ENCODE measurements around the gene LRRN4CL. TPM values are rescaled to one million over a fixed set of nuclear protein-coding genes. Genes with fewer than 3 reads are reported as not detected.
"Not testable (repeated sequence)": the region's sequence is repeated elsewhere in the genome, so short reads cannot be mapped to it uniquely, and the experiment has no call there.

The LRRN4CL gene
- total RNA-seq, 1 donor, result 13.8 TPM

DNA sequence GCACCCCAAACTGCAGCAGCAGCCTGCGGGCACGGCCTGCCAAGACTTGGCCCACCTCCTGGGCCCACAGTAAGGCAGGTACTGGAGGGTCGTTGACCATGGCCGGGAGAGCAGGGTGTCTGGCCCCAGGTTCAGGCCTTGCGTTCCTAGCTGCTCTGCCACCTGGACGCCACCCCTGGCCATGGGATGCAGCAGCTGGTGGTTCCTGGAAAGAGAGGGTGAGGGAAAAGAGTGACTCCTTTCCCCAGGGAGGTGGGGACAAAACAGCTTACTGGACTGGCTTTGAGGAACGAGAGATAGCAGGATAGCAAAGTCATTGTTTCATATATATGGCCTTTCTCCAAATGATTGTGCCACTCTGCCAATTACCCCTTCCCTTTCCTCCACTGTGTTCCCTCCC lies 16.1 kb upstream of the LRRN4CL start:
- peaks cover 29% of the 10 kb centered on the region for H3K4me1 ChIP-seq (ENCODE audit: insufficient read depth, low read length)
- H4K20me1 ChIP-seq (ENCODE audit: insufficient read depth, low read length), result no peaks in the 10 kb centered on the region
- H3K27me3 ChIP-seq (ENCODE audit: insufficient read depth, low read length), result no peaks in the 10 kb centered on the region
- peaks cover 17% of the 10 kb centered on the region for H3K36me3 ChIP-seq (ENCODE audit: insufficient read depth, low read length)
- H3K27ac ChIP-seq (ENCODE audit: low read depth, low read length), result peak overlapping the region; percentile 89
- no peaks in the 10 kb centered on the region for H3K9me3 ChIP-seq (ENCODE audit: low read depth, low read length)
- H3K4me3 ChIP-seq (ENCODE audit: insufficient read depth, low read length), result peak overlapping the region; percentile 75
- peak overlapping the region; percentile 98 for H3K4me2 ChIP-seq (ENCODE audit: insufficient read depth, low read length)
- TF ChIP-seq, protein P1, sequence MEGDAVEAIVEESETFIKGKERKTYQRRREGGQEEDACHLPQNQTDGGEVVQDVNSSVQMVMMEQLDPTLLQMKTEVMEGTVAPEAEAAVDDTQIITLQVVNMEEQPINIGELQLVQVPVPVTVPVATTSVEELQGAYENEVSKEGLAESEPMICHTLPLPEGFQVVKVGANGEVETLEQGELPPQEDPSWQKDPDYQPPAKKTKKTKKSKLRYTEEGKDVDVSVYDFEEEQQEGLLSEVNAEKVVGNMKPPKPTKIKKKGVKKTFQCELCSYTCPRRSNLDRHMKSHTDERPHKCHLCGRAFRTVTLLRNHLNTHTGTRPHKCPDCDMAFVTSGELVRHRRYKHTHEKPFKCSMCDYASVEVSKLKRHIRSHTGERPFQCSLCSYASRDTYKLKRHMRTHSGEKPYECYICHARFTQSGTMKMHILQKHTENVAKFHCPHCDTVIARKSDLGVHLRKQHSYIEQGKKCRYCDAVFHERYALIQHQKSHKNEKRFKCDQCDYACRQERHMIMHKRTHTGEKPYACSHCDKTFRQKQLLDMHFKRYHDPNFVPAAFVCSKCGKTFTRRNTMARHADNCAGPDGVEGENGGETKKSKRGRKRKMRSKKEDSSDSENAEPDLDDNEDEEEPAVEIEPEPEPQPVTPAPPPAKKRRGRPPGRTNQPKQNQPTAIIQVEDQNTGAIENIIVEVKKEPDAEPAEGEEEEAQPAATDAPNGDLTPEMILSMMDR (IDR thresholded peaks at IDR 0.05; ENCODE audit: extremely low read depth, low read depth, low read length), result no peak
- H2AFZ ChIP-seq (ENCODE audit: low read length), result peak overlapping the region; percentile 81
- H3K79me2 ChIP-seq (ENCODE audit: insufficient read depth, low read length), result peaks cover 10% of the 10 kb centered on the region
- DNase-seq (ENCODE audit: insufficient read length, low spot score, missing footprints), result peak; percentile 36

DNA sequence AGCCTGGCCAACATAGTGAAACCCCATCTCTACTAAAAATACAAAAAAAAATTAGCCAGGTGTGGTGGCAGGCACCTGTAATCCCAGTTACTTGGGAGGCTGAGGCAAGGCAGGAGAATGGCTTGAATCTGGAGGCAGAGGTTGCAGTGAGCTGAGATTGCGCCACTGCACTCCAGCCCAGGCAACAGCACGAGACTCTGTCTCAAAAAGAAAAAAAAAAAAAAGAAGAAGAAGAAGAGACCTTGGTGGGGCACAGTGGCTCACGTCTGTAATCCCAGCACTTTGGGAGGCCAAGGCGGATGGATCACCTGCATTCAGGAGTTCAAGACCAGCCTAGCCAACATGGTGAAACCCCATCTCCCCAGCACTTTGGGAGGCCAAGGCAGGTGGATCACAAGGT lies 14.6 kb upstream of the LRRN4CL start:
- peaks cover 17% of the 10 kb centered on the region for H3K4me1 ChIP-seq (ENCODE audit: insufficient read depth, low read length)
- H4K20me1 ChIP-seq (ENCODE audit: insufficient read depth, low read length); H3K79me2 ChIP-seq (ENCODE audit: insufficient read depth, low read length); H3K27me3 ChIP-seq (ENCODE audit: insufficient read depth, low read length); H3K4me2 ChIP-seq (ENCODE audit: insufficient read depth, low read length); H3K27ac ChIP-seq (ENCODE audit: low read depth, low read length); H2AFZ ChIP-seq (ENCODE audit: low read length); DNase-seq (ENCODE audit: insufficient read length, low spot score, missing footprints); H3K9me3 ChIP-seq (ENCODE audit: low read depth, low read length); H3K4me3 ChIP-seq (ENCODE audit: insufficient read depth, low read length): not testable (repeated sequence)
- H3K36me3 ChIP-seq (ENCODE audit: insufficient read depth, low read length), result peaks cover 13% of the 10 kb centered on the region

DNA sequence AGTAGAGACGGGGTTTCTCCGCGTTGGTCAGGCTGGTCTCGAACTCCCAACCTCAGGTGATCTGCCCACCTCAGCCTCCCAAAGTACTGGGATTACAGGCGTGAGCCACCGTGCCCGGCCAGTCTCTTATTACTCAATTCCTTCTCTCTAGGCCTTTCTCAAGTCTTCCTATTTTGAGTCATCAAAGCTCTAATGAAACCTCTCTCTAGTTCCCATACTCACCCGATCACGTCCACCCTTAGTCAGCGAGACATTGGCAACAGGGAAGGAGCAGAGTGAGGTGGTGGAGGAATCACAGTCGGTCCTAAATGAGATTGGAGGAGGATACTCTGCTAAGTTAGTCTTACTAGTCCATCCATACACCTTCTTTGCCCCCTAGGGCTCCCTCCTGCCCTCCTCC lies 12.9 kb upstream of the LRRN4CL start:
- TF ChIP-seq, protein P1 (IDR thresholded peaks at IDR 0.05; ENCODE audit: extremely low read depth, low read depth, low read length), result no peak
- no peak overlapping the region for H3K27ac ChIP-seq (ENCODE audit: low read depth, low read length)
- H3K79me2 ChIP-seq (ENCODE audit: insufficient read depth, low read length), result peaks cover 10% of the 10 kb centered on the region
- no peak overlapping the region for H3K4me2 ChIP-seq (ENCODE audit: insufficient read depth, low read length)
- H4K20me1 ChIP-seq (ENCODE audit: insufficient read depth, low read length), result no peaks in the 10 kb centered on the region
- DNase-seq (ENCODE audit: insufficient read length, low spot score, missing footprints), result no peak
- no peaks in the 10 kb centered on the region for H3K27me3 ChIP-seq (ENCODE audit: insufficient read depth, low read length)
- H2AFZ ChIP-seq (ENCODE audit: low read length), result no peak overlapping the region
- H3K4me3 ChIP-seq (ENCODE audit: insufficient read depth, low read length), result no peak overlapping the region
- peaks cover 13% of the 10 kb centered on the region for H3K36me3 ChIP-seq (ENCODE audit: insufficient read depth, low read length)
- H3K4me1 ChIP-seq (ENCODE audit: insufficient read depth, low read length), result peaks cover 13% of the 10 kb centered on the region
- H3K9me3 ChIP-seq (ENCODE audit: low read depth, low read length), result no peaks in the 10 kb centered on the region

DNA sequence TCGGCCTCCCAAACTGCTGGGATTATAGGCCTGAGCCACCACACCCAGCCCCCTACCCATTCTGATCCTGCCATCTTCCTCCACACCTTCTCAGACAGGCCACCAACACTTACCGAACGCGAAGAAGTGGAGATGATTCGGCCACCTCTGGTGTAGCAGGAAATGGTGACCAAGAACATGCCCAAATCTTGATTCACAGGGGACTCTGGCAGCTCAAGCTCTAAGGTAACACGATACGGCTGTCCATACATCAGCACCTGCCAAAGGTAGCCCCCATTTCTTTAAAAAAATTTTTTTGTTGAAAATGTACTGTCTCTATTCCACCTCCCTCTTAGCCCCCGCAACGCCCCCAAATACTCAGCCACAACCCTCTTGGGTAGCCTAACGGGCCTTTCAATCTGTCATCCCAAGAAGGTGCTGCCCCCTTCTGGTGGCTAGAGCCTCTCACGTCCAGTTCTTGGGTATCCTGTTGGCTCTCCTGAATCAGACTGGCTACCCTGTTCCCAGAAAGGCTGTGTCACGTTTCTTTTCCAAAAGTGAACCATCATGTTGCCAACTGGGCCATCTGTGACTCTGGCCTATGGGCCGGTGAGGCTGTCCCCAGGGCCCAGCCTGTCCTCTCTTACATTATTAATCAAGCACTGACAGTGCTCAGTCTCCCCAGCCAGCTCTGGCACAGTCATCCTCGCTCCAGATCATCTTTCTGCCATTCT lies 5.3 kb upstream of the LRRN4CL start:
- Histone ChIP-seq H4K20me1 (ENCODE audit: insufficient read depth, low read length) (no peaks in the 10 kb centered on the region), H3K4me2 (ENCODE audit: insufficient read depth, low read length) (no peak overlapping the region), H3K36me3 (ENCODE audit: insufficient read depth, low read length) (peaks cover 33% of the 10 kb centered on the region), H3K79me2 (ENCODE audit: insufficient read depth, low read length) (no peaks in the 10 kb centered on the region), H2AFZ (ENCODE audit: low read length) (no peak overlapping the region), H3K27ac (ENCODE audit: low read depth, low read length) (peak overlapping the region; percentile 7), H3K27me3 (ENCODE audit: insufficient read depth, low read length) (no peaks in the 10 kb centered on the region), H3K4me3 (ENCODE audit: insufficient read depth, low read length) (no peak overlapping the region), H3K9me3 (ENCODE audit: low read depth, low read length) (no peaks in the 10 kb centered on the region), H3K4me1 (ENCODE audit: insufficient read depth, low read length) (peaks cover 14% of the 10 kb centered on the region)
- peak; percentile 95 for DNase-seq (ENCODE audit: insufficient read length, low spot score, missing footprints)
- TF ChIP-seq, protein P1 (IDR thresholded peaks at IDR 0.05; ENCODE audit: extremely low read depth, low read depth, low read length), result peak; percentile 92

DNA sequence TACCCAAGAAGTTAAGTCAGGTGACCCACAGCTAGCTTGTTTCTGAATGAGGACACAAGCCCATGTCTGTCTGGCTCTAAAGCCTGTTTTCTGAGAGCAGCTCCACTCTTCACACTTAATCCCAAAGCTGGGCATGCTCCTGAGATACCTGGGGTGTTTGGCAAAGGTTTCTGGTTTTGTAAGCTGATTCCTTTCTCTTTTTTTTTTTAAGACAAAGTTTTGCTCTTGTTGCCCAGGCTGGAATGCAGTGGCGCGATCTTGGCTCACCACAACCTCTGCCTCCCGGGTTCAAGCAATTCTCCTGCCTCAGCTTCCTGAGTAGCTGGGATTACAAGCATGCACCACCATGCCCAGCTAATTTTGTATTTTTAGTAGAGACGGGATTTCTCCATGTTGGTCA lies 4.3 kb upstream of the LRRN4CL start:
- H3K4me3 ChIP-seq (ENCODE audit: insufficient read depth, low read length); H3K79me2 ChIP-seq (ENCODE audit: insufficient read depth, low read length); DNase-seq (ENCODE audit: insufficient read length, low spot score, missing footprints); H4K20me1 ChIP-seq (ENCODE audit: insufficient read depth, low read length); H3K27ac ChIP-seq (ENCODE audit: low read depth, low read length); H3K27me3 ChIP-seq (ENCODE audit: insufficient read depth, low read length); H2AFZ ChIP-seq (ENCODE audit: low read length); H3K4me2 ChIP-seq (ENCODE audit: insufficient read depth, low read length); H3K9me3 ChIP-seq (ENCODE audit: low read depth, low read length): not testable (repeated sequence)
- Histone ChIP-seq H3K36me3 (ENCODE audit: insufficient read depth, low read length) (peaks cover 33% of the 10 kb centered on the region), H3K4me1 (ENCODE audit: insufficient read depth, low read length) (peaks cover 19% of the 10 kb centered on the region)

All from osteoblast (primary cell).